ENCODE results near the gene PLXNA4. TPM values are rescaled to one million over a fixed set of nuclear protein-coding genes. Genes with fewer than 3 reads are reported as not detected.
A peak's percentile ranks its signal among the peaks of the same experiment; 100 is the strongest.

PLXNA4 gene
- polyA plus RNA-seq, 4 donors: 13.1 to 14.7 (median 13.6) TPM

- no peak for DNase-seq (ENCODE audit: low read depth in 4 of 4, low spot score in 3 of 4)
Measured at GRCh38 chr7:132592936-132593335, 16.7 kb upstream of the PLXNA4 start.

DNA sequence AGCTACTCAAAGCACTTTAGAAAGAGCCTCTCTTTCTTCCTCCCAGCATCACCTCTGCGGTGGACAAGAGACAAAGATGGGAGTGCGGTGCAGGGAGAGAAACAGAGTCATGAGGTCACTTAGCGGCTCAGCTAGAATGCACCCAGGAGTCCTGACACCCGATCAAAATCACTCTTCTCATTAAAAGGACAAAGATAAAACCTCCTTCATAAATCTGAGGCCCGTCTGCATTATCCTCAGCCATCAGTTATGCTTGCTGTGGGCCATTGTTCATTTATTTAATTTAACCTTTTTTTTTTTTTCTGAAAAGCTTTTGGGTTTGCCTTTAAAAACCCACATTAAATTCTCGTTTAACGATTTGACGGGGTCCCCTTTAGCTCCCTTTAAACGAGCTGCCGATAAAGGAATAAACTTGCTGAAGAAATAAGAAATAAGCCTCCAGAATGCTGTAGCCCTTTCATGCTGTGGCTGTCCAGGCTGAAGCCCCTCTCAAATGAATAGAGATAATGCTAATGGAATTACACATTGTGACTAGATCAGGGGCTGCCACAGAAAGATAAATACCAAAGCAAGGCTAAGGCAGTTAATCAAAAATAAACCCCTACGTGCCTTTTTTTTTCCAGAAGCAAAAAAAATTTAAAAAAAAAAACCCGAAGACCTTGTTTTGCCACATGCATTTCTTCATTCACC lies 16.1 kb upstream of the PLXNA4 start:
- no peak for DNase-seq (ENCODE audit: low read depth in 4 of 4, low spot score in 3 of 4)

- no peak for DNase-seq (ENCODE audit: low read depth in 4 of 4, low spot score in 3 of 4)
Measured at GRCh38 chr7:132590162-132590561, 13.9 kb upstream of the PLXNA4 start.

DNA sequence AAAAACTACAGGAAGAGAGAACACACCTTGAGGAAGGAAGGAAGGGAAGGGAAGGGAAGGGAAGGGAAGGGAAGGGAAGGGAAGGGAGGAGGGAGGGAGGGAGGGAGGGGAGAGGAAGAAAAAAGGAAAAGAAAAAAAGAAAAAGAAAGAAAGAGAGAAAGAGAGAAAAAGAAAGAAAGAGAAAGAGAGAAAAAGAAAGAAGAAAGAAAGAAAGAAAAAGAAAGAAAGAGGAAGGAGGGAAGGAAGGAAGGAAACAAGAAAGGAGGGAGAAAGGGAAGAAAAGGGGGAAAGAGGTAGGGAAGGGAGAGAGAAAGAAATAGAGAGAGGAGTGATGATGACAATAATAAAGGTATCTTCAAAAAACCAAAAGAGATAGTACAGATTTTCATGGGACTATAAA lies 12.3 kb upstream of the PLXNA4 start:
- no peak for DNase-seq (ENCODE audit: low read depth in 4 of 4, low spot score in 3 of 4)

- DNase-seq (ENCODE audit: low read depth in 4 of 4, low spot score in 3 of 4): no peak
Measured at GRCh38 chr7:132584796-132585494, 8.7 kb upstream of the PLXNA4 start.

- no peak for DNase-seq (ENCODE audit: low read depth in 4 of 4, low spot score in 3 of 4)
Measured at GRCh38 chr7:132581431-132581830, 5.2 kb upstream of the PLXNA4 start.

- peak; percentile 75 to 83 (median 78) for DNase-seq (ENCODE audit: low read depth in 4 of 4, low spot score in 3 of 4)
Measured at GRCh38 chr7:132580717-132581285, 4.5 kb upstream of the PLXNA4 start.

DNA sequence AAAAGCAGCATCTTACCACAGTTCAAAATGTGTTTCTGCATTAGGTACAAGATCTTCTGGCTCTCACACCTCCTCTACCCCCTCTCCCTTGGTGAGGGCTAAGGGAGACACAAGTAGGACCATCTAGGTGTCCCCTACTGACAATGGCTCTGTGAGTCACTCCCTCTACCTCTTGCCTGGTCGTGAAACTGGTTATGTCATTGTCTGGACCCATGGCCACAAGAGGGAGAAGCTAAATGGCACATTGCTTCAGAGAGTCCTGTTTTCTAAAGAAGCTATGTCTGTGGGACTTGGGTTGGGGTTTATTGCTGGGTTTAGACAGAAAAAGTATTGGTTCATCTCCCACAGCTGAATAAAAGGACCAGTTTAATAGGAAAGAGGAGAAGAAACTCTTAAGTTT lies 4.0 kb upstream of the PLXNA4 start:
- no peak for DNase-seq (ENCODE audit: low read depth in 4 of 4, low spot score in 3 of 4)

DNA sequence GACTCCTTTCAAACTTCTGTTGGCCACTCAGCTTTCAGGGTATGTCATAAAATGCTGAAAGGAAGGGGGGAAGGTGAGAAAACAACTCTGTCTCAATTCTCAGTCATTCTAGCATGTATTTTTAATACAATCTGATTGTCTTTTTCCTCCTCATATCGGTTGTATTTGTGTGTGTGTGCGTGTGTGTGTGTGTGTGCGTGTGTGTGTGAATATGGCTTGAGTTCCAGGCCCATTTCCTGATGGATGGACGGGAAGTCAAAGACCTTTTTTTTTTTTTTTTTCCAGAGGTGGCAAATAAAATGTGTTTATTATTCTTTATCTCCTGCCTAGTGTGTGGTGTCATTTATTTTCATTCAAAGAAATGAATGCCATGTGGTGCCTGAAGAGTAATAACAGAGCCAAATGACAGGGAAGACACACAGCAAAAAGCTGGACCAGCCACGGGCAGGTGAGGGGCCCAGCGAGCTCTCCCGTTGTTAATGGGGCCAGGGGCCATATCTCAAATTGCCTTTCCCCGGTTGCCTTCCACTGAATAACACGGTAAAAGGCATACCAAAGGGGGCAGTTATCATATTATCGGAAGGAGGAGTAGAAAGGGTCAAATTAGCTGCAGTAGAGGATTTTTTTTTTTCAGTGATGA lies 3.1 kb upstream of the PLXNA4 start:
- DNase-seq (ENCODE audit: low read depth in 4 of 4, low spot score in 3 of 4): no peak

DNA sequence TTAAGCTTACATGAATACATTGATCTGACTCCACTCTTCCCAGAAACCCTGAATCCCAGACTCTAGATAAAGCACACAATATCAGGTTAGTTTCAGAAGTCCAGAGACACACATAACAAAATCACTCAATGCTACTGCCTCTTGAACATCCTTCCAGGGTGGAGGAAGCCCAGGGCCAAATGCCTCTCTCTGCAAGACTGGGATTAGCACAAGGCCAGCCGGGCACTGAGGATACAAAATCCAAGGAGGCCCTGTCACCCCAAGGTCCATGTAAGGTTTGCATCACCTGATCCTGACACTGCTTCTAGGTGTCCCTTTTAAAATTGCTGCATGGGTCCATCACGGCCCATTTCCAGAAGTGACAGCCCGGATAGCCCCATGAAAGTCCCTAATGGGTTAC lies 2.6 kb upstream of the PLXNA4 start:
- DNase-seq (ENCODE audit: low read depth in 4 of 4, low spot score in 3 of 4): no peak

- DNase-seq (ENCODE audit: low read depth in 4 of 4, low spot score in 3 of 4): no peak
Measured at GRCh38 chr7:132578050-132578370, 1.7 kb upstream of the PLXNA4 start.

GRCh38 chr7:132577206-132578049 lies 1.2 kb upstream of the PLXNA4 start:
- DNase-seq (ENCODE audit: low read depth in 4 of 4, low spot score in 3 of 4): peak; percentile 66 to 77 (median 76)

DNA sequence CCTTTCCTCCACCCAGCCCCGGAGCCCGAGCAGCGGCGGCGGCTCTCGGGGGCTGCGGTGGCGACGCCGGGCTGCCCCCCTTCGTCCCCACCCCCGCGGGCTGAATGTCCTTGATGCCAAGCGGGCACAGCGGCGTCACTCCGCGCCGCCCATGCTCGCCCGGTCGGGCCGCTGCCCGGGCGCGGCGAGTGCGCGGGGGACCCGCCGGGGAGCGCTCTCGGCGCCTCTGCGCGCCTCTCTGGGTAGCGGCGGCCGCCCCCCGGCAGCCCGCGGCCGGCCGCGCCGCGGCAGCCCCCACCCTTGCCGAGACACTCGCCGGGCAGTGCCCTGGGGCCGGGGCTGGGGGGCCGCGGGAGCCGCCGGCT lies 433 bp upstream of the PLXNA4 start:
- DNase-seq (ENCODE audit: low read depth in 4 of 4, low spot score in 3 of 4): no peak

- DNase-seq (ENCODE audit: low read depth in 4 of 4, low spot score in 3 of 4): no peak
Measured at GRCh38 chr7:132575419-132575981, 770 bp downstream of the PLXNA4 start.

GRCh38 chr7:132574223-132574622 lies 2.0 kb downstream of the PLXNA4 start:
- DNase-seq (ENCODE audit: low read depth in 4 of 4, low spot score in 3 of 4): no peak

GRCh38 chr7:132573251-132573955 lies 2.9 kb downstream of the PLXNA4 start:
- no peak for DNase-seq (ENCODE audit: low read depth in 4 of 4, low spot score in 3 of 4)

GRCh38 chr7:132572526-132572925 lies 3.7 kb downstream of the PLXNA4 start:
- no peak for DNase-seq (ENCODE audit: low read depth in 4 of 4, low spot score in 3 of 4)

DNA sequence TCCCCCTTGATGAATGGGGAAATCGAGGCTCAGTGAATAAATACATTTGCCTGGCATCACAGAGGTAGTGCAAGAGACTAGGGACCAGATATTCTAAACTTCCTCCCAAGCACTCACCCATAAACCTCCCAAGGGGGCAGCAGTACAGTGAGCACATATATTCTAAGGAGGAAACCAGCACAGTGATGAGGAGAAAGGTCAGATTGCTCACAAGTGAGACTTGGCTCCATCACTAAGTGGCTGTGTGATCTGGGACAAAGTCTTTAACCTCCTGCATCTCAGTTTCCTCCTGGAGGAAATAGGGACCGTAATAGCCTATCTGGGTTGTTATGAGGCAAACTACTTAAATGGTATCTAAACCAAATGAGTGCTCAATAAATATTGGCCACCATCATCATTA lies 4.3 kb downstream of the PLXNA4 start:
- DNase-seq (ENCODE audit: low read depth in 4 of 4, low spot score in 3 of 4): no peak

- DNase-seq (ENCODE audit: low read depth in 4 of 4, low spot score in 3 of 4): no peak
Measured at GRCh38 chr7:132569884-132570614, 6.2 kb downstream of the PLXNA4 start.

Data from right renal pelvis (tissue), 4 donors.